ENCODE results near the gene MALT1.

DNA sequence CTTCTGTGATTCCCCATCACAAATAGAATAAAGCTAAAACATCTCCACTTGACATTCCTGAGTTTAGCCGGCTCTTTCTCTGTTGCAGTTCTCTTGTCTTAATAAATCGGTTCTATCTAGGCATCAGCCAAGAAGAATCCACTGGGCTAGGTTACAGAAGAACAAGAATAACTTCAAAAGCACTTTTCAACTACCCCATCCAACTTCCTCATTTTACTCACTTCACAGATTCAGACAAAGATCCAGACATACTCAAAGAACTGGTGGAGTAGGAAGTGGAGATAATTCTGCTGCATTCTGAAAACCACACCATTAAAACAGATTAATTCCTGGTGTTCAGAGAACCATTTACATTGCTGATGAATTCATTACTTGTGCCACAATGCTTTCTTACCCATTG lies 32.8 kb upstream of the MALT1 start:
- TF ChIP-seq, protein P1, sequence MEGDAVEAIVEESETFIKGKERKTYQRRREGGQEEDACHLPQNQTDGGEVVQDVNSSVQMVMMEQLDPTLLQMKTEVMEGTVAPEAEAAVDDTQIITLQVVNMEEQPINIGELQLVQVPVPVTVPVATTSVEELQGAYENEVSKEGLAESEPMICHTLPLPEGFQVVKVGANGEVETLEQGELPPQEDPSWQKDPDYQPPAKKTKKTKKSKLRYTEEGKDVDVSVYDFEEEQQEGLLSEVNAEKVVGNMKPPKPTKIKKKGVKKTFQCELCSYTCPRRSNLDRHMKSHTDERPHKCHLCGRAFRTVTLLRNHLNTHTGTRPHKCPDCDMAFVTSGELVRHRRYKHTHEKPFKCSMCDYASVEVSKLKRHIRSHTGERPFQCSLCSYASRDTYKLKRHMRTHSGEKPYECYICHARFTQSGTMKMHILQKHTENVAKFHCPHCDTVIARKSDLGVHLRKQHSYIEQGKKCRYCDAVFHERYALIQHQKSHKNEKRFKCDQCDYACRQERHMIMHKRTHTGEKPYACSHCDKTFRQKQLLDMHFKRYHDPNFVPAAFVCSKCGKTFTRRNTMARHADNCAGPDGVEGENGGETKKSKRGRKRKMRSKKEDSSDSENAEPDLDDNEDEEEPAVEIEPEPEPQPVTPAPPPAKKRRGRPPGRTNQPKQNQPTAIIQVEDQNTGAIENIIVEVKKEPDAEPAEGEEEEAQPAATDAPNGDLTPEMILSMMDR (IDR thresholded peaks at IDR 0.05): no peak
- TF ChIP-seq POLR2A (IDR thresholded peaks at IDR 0.05): no peak

All from lower leg skin (tissue), 3 donors.